ENCODE measurements around the gene PRDM12. TPM values are rescaled to one million over a fixed set of nuclear protein-coding genes. Genes with fewer than 3 reads are reported as not detected.

Gene PRDM12
- total RNA-seq, 1 donor from 2014 or later: not detected

DNA sequence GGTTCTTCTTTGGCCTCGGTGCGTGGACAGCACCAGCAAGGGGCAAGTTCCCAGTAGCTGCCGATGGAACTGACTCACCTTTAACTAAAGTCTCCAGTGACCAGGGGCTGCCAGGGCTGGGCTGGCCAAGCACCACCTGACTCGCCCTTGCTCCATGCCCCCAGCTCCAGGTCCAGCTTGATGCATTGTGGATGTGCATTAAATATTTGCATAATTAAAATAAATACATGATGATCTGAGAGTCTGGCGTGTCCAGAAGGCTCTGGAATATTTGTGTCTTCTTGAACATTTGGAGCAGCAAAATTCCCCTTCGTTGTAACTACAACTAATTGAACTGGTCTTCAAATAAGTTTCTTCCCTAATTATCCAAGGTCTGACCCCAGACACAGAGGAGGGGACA lies 9.5 kb upstream of the PRDM12 start:
- TF ChIP-seq, protein P1, sequence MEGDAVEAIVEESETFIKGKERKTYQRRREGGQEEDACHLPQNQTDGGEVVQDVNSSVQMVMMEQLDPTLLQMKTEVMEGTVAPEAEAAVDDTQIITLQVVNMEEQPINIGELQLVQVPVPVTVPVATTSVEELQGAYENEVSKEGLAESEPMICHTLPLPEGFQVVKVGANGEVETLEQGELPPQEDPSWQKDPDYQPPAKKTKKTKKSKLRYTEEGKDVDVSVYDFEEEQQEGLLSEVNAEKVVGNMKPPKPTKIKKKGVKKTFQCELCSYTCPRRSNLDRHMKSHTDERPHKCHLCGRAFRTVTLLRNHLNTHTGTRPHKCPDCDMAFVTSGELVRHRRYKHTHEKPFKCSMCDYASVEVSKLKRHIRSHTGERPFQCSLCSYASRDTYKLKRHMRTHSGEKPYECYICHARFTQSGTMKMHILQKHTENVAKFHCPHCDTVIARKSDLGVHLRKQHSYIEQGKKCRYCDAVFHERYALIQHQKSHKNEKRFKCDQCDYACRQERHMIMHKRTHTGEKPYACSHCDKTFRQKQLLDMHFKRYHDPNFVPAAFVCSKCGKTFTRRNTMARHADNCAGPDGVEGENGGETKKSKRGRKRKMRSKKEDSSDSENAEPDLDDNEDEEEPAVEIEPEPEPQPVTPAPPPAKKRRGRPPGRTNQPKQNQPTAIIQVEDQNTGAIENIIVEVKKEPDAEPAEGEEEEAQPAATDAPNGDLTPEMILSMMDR (IDR thresholded peaks at IDR 0.05): no peak
- TF ChIP-seq POLR2AphosphoS5 (IDR thresholded peaks at IDR 0.05; ENCODE audit: insufficient read depth in 1 of 2, low read depth in 1 of 2) (no peak), POLR2A (IDR thresholded peaks at IDR 0.05) (no peak)
- H3K27ac ChIP-seq: no peak overlapping the region
- no peaks in the 10 kb centered on the region for H3K27me3 ChIP-seq
- intact Hi-C loops (cut with DNase I): no loop called here
- H3K9me3 ChIP-seq: no peaks in the 10 kb centered on the region
- H3K4me1 ChIP-seq: peaks cover 6% of the 10 kb centered on the region
- no peak for DNase-seq (ENCODE audit: extremely low spot score in 2 of 2)
- no peaks in the 10 kb centered on the region for H3K36me3 ChIP-seq
- no peak overlapping the region for H3K4me3 ChIP-seq

DNA sequence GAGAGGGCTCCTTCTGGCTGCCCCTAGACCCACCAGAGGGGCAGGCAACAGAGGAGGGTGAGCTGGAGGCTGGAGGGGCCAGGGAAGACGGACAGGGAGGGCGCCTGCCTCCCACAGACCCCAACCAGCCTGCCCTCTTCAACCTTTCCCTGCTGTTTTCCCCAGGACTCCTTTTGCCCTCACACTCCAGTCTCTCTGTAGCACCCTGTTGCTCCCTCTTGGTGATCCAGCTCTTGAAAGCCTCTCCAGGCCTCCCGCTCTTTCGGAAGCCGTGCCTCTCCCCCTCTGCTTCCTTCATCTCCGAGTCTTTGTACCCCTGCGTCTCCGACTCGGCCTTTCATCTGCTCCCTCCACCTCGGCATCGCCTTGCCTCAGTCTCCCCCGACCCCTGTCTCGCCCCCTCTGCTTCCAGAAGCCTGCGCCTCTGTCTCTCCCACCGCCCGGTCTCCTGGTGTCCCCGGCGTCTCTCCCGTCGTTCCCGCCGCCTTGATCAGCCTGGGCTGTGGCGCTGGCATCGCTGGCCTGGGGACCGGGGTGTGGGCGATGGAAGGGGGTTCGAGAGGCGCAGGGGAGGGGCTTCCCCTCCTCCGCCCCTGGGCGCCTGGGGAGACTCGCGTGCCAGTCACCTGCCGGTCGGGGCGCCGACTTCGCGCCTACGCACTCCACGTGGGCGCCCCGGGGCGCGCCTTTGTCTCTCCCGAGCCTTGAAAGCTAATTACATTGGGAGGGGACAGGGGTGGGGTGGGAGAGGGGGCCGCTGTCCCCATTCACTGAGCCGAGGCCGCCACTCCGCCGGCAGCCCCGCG lies 5.3 kb upstream of the PRDM12 start:
- Histone ChIP-seq H3K27me3 (peaks cover 34% of the 10 kb centered on the region), H3K36me3 (no peaks in the 10 kb centered on the region), H3K4me1 (peaks cover 48% of the 10 kb centered on the region), H3K27ac (no peak overlapping the region), H3K4me3 (no peak overlapping the region), H3K9me3 (no peaks in the 10 kb centered on the region)
- no peak for DNase-seq (ENCODE audit: extremely low spot score in 2 of 2)
- TF ChIP-seq, protein P1 (IDR thresholded peaks at IDR 0.05): no peak
- TF ChIP-seq POLR2AphosphoS5 (IDR thresholded peaks at IDR 0.05; ENCODE audit: insufficient read depth in 1 of 2, low read depth in 1 of 2) (no peak), POLR2A (IDR thresholded peaks at IDR 0.05) (no peak)
- intact Hi-C loops (cut with DNase I): no loop called here

DNA sequence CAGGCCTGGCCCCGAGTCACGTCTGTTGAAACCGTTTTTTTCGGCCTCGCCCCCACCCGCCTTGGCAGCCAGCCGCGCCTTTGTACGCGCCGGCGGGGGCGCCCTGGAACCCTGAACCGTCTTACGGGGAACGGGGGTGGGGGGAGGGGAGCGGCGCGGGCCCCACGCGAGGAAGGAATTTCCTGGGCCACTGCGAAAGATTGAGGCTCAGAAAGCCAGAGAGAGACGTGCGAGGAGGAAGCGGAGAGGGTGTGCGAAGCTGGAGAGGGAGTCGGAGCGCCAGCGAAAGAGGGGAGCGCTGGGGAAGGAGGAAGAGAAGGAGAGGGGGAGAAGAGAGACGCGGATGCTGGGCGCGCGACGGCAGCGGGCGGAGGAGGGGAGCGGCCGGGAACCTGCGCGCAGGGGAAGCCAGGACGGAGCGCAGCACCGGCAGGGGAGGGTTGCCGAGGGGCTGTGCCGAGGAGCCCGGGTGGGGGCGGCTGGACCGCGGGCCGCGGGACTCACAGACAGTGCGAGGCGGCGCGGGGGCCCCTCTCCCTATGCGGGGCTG lies 4.6 kb upstream of the PRDM12 start:
- peaks cover 39% of the 10 kb centered on the region for H3K27me3 ChIP-seq
- H3K4me1 ChIP-seq: peaks cover 55% of the 10 kb centered on the region
- TF ChIP-seq POLR2AphosphoS5 (IDR thresholded peaks at IDR 0.05; ENCODE audit: insufficient read depth in 1 of 2, low read depth in 1 of 2): no peak
- TF ChIP-seq, protein P1 (IDR thresholded peaks at IDR 0.05): no peak
- no peak for TF ChIP-seq POLR2A (IDR thresholded peaks at IDR 0.05)
- H3K4me3 ChIP-seq: peak overlapping the region in 1 of 2 donors; percentile 39
- no peaks in the 10 kb centered on the region for H3K36me3 ChIP-seq
- no peak overlapping the region for H3K27ac ChIP-seq
- DNase-seq (ENCODE audit: extremely low spot score in 2 of 2): no peak
- intact Hi-C loops (cut with DNase I): no loop called here
- H3K9me3 ChIP-seq: no peaks in the 10 kb centered on the region

DNA sequence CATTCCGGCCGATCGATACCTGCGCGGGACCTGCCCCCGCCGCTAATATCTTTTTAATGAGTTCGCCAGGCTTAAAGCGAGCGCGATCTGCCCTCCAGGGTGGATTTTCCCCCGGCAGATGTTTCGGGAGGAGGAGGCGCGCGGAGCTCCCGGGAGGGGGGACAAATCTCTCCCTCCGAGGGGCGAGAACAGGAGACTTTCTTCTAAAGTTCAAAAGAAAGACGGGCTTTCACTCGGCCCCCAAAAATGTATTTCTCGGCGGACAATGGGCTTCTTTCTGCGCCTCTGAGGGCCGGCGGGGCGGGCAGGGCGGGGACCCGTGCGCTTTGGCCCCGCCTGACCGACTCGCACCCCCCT lies 4.1 kb upstream of the PRDM12 start:
- peak overlapping the region; percentile 27 to 39 for H3K4me3 ChIP-seq
- TF ChIP-seq, protein P1 (IDR thresholded peaks at IDR 0.05): no peak
- H3K4me1 ChIP-seq: peaks cover 60% of the 10 kb centered on the region
- H3K27me3 ChIP-seq: peaks cover 44% of the 10 kb centered on the region
- no peak for DNase-seq (ENCODE audit: extremely low spot score in 2 of 2)
- H3K27ac ChIP-seq: no peak overlapping the region
- intact Hi-C loops (cut with DNase I): no loop called here
- H3K9me3 ChIP-seq: no peaks in the 10 kb centered on the region
- no peaks in the 10 kb centered on the region for H3K36me3 ChIP-seq

Data from vagina (tissue), 2 donors.